ENCODE data around the gene SYNDIG1.

Gene SYNDIG1

DNA sequence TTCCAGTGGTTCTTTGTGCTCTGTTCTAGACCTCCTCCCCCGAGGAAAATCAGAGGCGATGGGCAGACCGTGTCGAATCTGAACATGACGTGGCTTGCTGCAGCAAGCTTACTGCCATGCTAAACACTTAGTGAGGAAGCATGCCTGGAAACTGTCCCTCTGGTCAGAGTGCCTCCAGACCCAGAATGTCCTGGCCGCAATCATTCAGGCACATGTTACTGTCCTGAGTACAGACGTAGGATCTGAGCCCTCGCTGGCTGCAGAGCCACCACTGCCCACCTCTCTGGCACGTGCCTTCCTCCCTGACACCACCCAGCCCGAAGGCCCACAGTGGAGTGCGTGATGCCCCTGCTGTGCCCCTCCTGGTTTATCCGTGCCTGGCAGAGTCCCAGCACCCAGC, 163.6 kb downstream of the SYNDIG1 start:
- Histone ChIP-seq H3K27me3 (ENCODE audit: insufficient read depth, poor library complexity, severe bottlenecking) (no peaks in the 10 kb centered on the region), H3K4me3 (replicated peaks; ENCODE audit: insufficient read depth, low read length) (no peak overlapping the region), H3K27ac (replicated peaks) (no peak overlapping the region)
- no peak for DNase-seq (ENCODE audit: low read depth in 1 of 2, low spot score in 1 of 2)
- TF ChIP-seq POLR2AphosphoS5 (IDR thresholded peaks at IDR 0.05; ENCODE audit: low read depth) (no peak), REST (IDR thresholded peaks at IDR 0.05; ENCODE audit: insufficient replicate concordance, low read depth) (no peak), SPI1 (IDR thresholded peaks at IDR 0.05; ENCODE audit: borderline replicate concordance, low read depth) (no peak), GABPA (IDR thresholded peaks at IDR 0.05; ENCODE audit: low read depth) (no peak)
- TF ChIP-seq, protein P1, sequence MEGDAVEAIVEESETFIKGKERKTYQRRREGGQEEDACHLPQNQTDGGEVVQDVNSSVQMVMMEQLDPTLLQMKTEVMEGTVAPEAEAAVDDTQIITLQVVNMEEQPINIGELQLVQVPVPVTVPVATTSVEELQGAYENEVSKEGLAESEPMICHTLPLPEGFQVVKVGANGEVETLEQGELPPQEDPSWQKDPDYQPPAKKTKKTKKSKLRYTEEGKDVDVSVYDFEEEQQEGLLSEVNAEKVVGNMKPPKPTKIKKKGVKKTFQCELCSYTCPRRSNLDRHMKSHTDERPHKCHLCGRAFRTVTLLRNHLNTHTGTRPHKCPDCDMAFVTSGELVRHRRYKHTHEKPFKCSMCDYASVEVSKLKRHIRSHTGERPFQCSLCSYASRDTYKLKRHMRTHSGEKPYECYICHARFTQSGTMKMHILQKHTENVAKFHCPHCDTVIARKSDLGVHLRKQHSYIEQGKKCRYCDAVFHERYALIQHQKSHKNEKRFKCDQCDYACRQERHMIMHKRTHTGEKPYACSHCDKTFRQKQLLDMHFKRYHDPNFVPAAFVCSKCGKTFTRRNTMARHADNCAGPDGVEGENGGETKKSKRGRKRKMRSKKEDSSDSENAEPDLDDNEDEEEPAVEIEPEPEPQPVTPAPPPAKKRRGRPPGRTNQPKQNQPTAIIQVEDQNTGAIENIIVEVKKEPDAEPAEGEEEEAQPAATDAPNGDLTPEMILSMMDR (IDR thresholded peaks at IDR 0.05; ENCODE audit: insufficient read depth, low read length) = no peak

GRCh38 chr20:24633521-24633920, 164.1 kb downstream of the SYNDIG1 start:
- no peak for TF ChIP-seq POLR2AphosphoS5 (IDR thresholded peaks at IDR 0.05; ENCODE audit: low read depth)
- no peak for TF ChIP-seq SPI1 (IDR thresholded peaks at IDR 0.05; ENCODE audit: borderline replicate concordance, low read depth)
- TF ChIP-seq, protein P1 (IDR thresholded peaks at IDR 0.05; ENCODE audit: insufficient read depth, low read length) = no peak
- Histone ChIP-seq H3K4me3 (replicated peaks; ENCODE audit: insufficient read depth, low read length) (no peak overlapping the region), H3K27me3 (ENCODE audit: insufficient read depth, poor library complexity, severe bottlenecking) (no peaks in the 10 kb centered on the region), H3K27ac (replicated peaks) (no peak overlapping the region)
- no peak for DNase-seq (ENCODE audit: low read depth in 1 of 2, low spot score in 1 of 2)

- no peak for TF ChIP-seq GABPA (IDR thresholded peaks at IDR 0.05; ENCODE audit: low read depth)
- TF ChIP-seq, protein P1 (IDR thresholded peaks at IDR 0.05; ENCODE audit: insufficient read depth, low read length) = no peak
- no peak for TF ChIP-seq REST (IDR thresholded peaks at IDR 0.05; ENCODE audit: insufficient replicate concordance, low read depth)
- no peak for TF ChIP-seq POLR2AphosphoS5 (IDR thresholded peaks at IDR 0.05; ENCODE audit: low read depth)
- no peak for TF ChIP-seq SPI1 (IDR thresholded peaks at IDR 0.05; ENCODE audit: borderline replicate concordance, low read depth)
- peak; percentile 14 to 62 for DNase-seq (ENCODE audit: low read depth in 1 of 2, low spot score in 1 of 2)
- H3K27ac ChIP-seq (replicated peaks) = no peak overlapping the region
Observed at GRCh38 chr20:24634855-24635254, 165.4 kb downstream of the SYNDIG1 start.

GRCh38 chr20:24636626-24637025, 167.2 kb downstream of the SYNDIG1 start:
- DNase-seq (ENCODE audit: low read depth in 1 of 2, low spot score in 1 of 2) = no peak
- Histone ChIP-seq H3K4me3 (replicated peaks; ENCODE audit: insufficient read depth, low read length) (no peak overlapping the region), H3K27ac (replicated peaks) (no peak overlapping the region), H3K27me3 (ENCODE audit: insufficient read depth, poor library complexity, severe bottlenecking) (no peaks in the 10 kb centered on the region)
- TF ChIP-seq SPI1 (IDR thresholded peaks at IDR 0.05; ENCODE audit: borderline replicate concordance, low read depth) (no peak), POLR2AphosphoS5 (IDR thresholded peaks at IDR 0.05; ENCODE audit: low read depth) (no peak), GABPA (IDR thresholded peaks at IDR 0.05; ENCODE audit: low read depth) (no peak), REST (IDR thresholded peaks at IDR 0.05; ENCODE audit: insufficient replicate concordance, low read depth) (no peak)
- TF ChIP-seq, protein P1 (IDR thresholded peaks at IDR 0.05; ENCODE audit: insufficient read depth, low read length) = no peak

More at GRCh38 chr20:24634855-24635254, 165.4 kb downstream of the SYNDIG1 start:
- no peak overlapping the region for H3K4me3 ChIP-seq (replicated peaks; ENCODE audit: insufficient read depth, low read length)
- H3K27me3 ChIP-seq (ENCODE audit: insufficient read depth, poor library complexity, severe bottlenecking) = no peaks in the 10 kb centered on the region
